ENCODE measurements around the gene SIRPA. TPM values are rescaled to one million over a fixed set of nuclear protein-coding genes. Genes with fewer than 3 reads are reported as not detected.

The SIRPA gene
- total RNA-seq, 1 donor from 2014 or later = 13.0 TPM

DNA sequence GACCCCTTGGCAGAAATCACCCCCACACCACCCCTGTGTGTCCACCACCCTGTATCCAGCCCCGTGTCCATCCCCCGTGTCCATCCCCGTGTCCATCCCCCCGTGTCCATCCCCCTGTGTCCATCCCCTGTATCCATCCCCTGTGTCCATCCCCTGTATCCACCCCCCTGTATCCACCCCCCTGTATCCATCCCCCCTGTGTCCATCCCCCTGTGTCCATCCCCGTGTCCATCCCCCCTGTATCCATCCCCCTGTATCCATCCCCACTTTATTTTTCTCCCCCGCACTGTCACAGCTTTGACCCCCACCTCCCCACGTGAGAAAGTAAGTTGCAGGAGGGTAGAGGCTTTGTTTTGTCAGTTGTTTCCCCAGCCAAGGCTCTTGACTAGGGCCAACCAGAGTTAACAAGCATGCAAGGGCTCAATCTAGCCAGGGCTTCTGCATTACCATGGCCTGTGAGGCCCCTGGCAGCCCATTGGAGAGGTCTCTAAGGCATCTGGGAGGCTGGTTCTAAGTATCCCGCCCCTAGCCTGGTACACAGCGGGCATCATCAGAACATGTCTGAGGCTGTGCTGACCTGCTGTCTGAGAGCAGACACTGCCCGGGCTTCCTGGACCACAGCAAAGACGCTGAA, 18.1 kb upstream of the SIRPA start:
- Mint-ChIP-seq H3K4me3 (ENCODE audit: unreplicated experiment) (no peak overlapping the region), H3K4me1 (ENCODE audit: unreplicated experiment) (no peaks in the 10 kb centered on the region)
- TF ChIP-seq, protein P1, sequence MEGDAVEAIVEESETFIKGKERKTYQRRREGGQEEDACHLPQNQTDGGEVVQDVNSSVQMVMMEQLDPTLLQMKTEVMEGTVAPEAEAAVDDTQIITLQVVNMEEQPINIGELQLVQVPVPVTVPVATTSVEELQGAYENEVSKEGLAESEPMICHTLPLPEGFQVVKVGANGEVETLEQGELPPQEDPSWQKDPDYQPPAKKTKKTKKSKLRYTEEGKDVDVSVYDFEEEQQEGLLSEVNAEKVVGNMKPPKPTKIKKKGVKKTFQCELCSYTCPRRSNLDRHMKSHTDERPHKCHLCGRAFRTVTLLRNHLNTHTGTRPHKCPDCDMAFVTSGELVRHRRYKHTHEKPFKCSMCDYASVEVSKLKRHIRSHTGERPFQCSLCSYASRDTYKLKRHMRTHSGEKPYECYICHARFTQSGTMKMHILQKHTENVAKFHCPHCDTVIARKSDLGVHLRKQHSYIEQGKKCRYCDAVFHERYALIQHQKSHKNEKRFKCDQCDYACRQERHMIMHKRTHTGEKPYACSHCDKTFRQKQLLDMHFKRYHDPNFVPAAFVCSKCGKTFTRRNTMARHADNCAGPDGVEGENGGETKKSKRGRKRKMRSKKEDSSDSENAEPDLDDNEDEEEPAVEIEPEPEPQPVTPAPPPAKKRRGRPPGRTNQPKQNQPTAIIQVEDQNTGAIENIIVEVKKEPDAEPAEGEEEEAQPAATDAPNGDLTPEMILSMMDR (IDR thresholded peaks at IDR 0.05) = no peak

DNA sequence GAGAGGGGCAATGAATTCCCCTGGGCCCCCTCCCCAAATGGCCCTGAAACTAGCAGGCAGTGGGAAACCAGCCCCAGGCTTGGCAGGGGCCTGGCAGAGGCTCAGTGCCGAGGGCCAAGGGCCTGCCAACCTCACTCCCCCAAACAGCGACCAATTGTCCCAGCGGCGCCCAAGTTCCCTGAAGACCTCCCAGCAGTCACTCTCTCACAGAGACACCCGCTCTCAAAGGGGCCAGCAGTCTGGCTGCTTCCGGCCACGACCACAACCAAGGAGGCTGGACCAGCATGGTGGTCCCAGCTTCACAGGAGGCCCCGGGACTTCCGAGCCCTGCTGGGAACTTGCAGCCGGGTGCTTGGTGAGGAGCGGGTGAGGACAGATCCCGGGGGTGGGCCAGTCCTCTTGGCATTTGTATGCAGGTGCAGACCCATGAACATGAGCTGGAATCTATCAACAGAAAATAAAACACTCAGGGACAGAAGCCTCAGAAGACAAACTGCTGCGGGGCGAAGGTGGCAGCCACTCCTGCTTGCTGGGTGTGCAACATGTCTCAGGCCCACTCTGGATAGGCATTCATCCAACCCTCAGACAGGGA, 17.5 kb upstream of the SIRPA start:
- H3K27ac Mint-ChIP-seq (ENCODE audit: unreplicated experiment) = no peak overlapping the region
- no peaks in the 10 kb centered on the region for H3K9me3 Mint-ChIP-seq (ENCODE audit: unreplicated experiment)

More for the DNA sequence above, 18.1 kb upstream of the SIRPA start:
- H3K36me3 Mint-ChIP-seq (ENCODE audit: unreplicated experiment) = no peaks in the 10 kb centered on the region
- no peak for DNase-seq (ENCODE audit: extremely low spot score, unreplicated experiment)
- H3K9me3 Mint-ChIP-seq (ENCODE audit: unreplicated experiment) = no peaks in the 10 kb centered on the region
- H3K27me3 Mint-ChIP-seq (ENCODE audit: unreplicated experiment) = peaks cover 23% of the 10 kb centered on the region
- H3K27ac Mint-ChIP-seq (ENCODE audit: unreplicated experiment) = no peak overlapping the region

DNA sequence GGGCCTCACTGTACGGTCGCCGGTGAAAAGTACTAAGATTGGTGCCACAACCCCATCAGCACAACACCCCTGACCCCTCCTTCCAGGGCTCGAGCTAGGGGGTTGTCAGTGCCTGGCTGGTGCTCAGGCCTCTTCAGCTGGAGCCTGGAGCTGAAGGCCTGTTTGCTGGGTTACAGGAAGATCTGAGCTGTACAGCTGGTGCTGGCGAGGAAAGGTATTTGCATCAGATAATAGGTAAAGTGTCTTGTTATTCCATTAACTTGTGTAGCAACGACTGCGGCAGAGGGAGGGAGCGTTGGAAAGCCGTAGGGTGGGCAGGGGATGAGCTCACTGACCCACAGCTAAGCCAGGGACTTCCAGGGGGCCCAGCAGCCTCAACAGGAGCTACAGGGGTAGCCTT, 15.8 kb upstream of the SIRPA start:
- no peaks in the 10 kb centered on the region for H3K9me3 Mint-ChIP-seq (ENCODE audit: unreplicated experiment)
- H3K27ac Mint-ChIP-seq (ENCODE audit: unreplicated experiment) = no peak overlapping the region
- no peak for DNase-seq (ENCODE audit: extremely low spot score, unreplicated experiment)
- peaks cover 33% of the 10 kb centered on the region for H3K27me3 Mint-ChIP-seq (ENCODE audit: unreplicated experiment)
- H3K4me3 Mint-ChIP-seq (ENCODE audit: unreplicated experiment) = no peak overlapping the region
- peaks cover 3% of the 10 kb centered on the region for H3K4me1 Mint-ChIP-seq (ENCODE audit: unreplicated experiment)
- no peaks in the 10 kb centered on the region for H3K36me3 Mint-ChIP-seq (ENCODE audit: unreplicated experiment)
- TF ChIP-seq, protein P1 (IDR thresholded peaks at IDR 0.05) = no peak

More for the DNA sequence above, 17.5 kb upstream of the SIRPA start:
- TF ChIP-seq, protein P1 (IDR thresholded peaks at IDR 0.05) = no peak
- no peak for DNase-seq (ENCODE audit: extremely low spot score, unreplicated experiment)
- Mint-ChIP-seq H3K36me3 (ENCODE audit: unreplicated experiment) (no peaks in the 10 kb centered on the region), H3K27me3 (ENCODE audit: unreplicated experiment) (peaks cover 27% of the 10 kb centered on the region), H3K4me1 (ENCODE audit: unreplicated experiment) (no peaks in the 10 kb centered on the region), H3K4me3 (ENCODE audit: unreplicated experiment) (no peak overlapping the region)

DNA sequence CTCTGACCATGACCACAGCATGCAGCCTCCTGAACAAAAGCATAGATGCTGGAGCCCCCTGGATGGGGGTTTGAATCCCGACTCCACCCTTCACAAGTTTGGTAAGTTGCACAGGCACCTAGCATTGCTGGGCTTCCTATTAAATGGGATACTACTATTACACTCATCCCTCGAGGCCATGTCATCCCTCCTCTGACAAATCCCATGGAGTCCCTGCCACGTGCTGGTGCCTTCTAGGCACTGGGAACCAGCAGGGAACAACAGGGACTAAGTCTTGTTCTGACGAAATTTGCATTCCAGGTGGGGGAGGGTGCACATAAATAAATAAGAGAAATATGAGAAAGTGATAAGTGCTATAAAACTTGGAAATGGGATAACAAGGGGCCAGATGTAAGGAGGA, 15.3 kb upstream of the SIRPA start:
- H3K4me1 Mint-ChIP-seq (ENCODE audit: unreplicated experiment) = peaks cover 3% of the 10 kb centered on the region
- H3K27me3 Mint-ChIP-seq (ENCODE audit: unreplicated experiment) = peaks cover 34% of the 10 kb centered on the region
- no peaks in the 10 kb centered on the region for H3K36me3 Mint-ChIP-seq (ENCODE audit: unreplicated experiment)
- TF ChIP-seq, protein P1 (IDR thresholded peaks at IDR 0.05) = no peak
- no peak overlapping the region for H3K27ac Mint-ChIP-seq (ENCODE audit: unreplicated experiment)
- DNase-seq (ENCODE audit: extremely low spot score, unreplicated experiment) = no peak
- H3K4me3 Mint-ChIP-seq (ENCODE audit: unreplicated experiment) = no peak overlapping the region
- H3K9me3 Mint-ChIP-seq (ENCODE audit: unreplicated experiment) = no peaks in the 10 kb centered on the region

DNA sequence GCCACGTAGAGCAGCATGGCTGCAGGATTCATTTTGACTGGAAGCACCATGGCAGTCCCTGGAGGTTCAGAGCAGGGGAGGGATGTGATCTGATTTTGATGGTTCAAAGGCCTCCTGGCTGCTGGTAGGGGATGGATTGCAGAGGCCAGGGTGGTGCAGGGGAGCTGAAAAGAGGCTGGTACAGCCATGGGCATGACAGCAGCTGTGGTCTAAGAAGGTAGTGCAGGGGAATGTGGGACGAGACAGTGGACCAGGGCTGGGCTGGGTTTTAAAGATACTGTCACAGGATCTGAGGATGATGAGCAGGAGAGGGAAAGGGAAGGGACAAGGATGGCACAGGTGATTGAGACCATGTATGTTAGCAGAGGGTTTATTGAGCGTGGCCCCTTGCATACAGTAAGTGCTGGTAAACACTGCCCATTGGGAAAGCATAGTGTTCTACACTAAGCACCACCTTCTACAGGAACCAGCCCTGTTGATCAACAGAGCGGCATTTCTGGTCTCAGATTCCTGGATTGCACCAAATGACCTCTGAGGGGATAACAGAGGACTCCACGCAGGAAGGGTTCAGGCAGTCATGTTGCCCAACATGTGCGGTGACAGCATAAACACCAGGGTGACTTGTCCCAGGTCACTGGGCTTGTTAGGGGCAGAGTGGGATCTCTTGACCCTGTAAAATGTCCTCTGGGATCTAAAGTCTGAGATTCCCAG, 14.5 kb upstream of the SIRPA start:
- Mint-ChIP-seq H3K27ac (ENCODE audit: unreplicated experiment) (no peak overlapping the region), H3K27me3 (ENCODE audit: unreplicated experiment) (peaks cover 35% of the 10 kb centered on the region), H3K4me3 (ENCODE audit: unreplicated experiment) (no peak overlapping the region), H3K36me3 (ENCODE audit: unreplicated experiment) (no peaks in the 10 kb centered on the region), H3K9me3 (ENCODE audit: unreplicated experiment) (no peaks in the 10 kb centered on the region), H3K4me1 (ENCODE audit: unreplicated experiment) (peaks cover 3% of the 10 kb centered on the region)
- DNase-seq (ENCODE audit: extremely low spot score, unreplicated experiment) = no peak
- TF ChIP-seq, protein P1 (IDR thresholded peaks at IDR 0.05) = no peak
